HG03064 (cell line): Measurements from ENCODE around the gene STKLD1.

Source experiments
- ATAC-seq: cut with Tn5 transposase; IDR thresholded peaks from one replicate; pipeline ENCODE4 v1.9.1; 2021; ENCODE audit warnings: low read depth; ENCODE audit not compliant: unreplicated experiment

STKLD1 gene

DNA sequence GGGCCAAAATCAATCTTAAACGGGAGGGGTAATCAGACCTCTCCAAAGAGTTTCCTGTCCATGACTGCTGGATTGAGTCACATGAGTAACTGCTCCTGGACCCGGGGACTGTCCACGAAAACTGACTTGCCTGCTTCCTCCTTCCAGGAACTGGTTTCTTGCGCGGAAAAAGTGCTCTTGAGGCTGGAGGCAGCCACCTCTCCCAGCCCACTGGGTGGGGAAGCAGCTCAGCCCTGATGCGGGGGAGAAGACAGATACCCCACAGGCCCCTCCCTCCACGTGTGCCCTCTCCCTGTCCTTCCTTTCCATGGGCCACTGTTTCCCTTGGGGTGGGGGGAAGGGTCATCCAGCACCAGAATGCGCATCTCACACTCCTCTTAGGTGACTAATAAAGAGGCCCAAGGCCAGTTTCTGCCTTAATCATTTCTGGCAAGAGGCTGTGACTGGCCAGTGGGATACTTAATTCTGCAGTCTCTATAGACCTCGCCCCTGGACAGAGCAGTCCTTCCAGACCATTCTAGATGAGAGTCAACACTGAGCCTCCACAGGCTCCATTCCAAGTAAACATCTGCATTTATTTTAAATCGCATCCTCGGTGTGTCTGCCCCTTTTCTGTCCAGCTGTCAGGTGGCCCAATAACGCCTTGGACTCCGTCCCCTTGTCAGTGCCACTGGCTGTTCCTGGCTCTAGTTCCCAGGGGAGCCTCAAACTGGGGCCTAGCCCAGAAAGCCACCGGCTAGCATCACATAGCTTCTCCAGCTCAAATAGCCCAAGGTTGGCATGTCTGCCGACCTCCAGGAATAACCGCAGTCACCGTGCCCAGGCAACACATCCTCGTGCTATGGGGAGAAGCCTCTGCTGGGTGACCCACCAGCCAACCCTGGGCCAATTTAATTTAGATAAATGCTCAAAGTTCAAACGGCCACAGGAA lies 29.6 kb downstream of the STKLD1 start:
- no peak for ATAC-seq

GRCh38 chr9:133406480-133407307 lies 30.5 kb downstream of the STKLD1 start:
- ATAC-seq, result no peak

DNA sequence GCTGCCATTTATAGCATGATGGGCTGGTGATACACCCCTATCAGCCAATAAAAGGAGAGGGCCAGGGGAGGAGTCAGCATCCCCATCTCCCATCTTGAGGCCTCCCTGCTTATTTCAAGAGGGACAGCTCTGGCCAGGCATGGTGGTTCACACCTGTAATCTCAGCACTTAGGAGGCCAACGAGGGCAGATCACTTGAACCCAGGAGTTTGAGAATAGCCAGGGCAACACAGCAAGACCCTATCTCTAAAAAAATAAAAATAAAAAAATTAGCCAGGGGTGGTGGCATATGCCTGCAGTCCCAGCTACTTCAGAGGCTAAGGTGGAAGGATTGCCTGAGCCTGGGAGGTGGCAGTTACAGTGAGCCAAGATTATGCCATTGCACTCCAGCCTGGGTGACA lies 31.9 kb downstream of the STKLD1 start:
- ATAC-seq, result no peak

DNA sequence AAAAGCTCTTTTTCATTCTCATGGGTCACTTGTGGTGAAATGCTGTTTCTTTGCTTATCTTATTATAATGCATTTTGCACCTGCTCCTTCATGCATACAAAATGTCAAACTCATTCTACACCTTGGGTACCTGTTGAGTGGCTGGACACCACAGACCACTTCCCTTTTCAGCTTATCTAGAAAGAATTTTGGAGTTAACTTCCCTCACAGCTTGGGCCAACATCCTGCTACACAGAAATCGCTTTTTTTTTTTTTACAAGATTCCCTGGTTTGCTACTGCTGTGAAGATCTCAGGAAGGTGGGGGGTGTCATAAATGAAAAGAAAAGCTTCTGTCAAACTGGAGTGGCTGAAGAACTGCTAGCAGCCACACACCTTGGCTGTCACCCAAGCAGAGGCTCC lies 39.0 kb downstream of the STKLD1 start:
- no peak for ATAC-seq

GRCh38 chr9:133417541-133418461 lies 41.6 kb downstream of the STKLD1 start, which contains the start of gene REXO4:
TSS of gene REXO4 (minus strand) at chr9:133418010. CDS start at chr9:133417844, 166 bp downstream.
- peak; percentile 52 for ATAC-seq

DNA sequence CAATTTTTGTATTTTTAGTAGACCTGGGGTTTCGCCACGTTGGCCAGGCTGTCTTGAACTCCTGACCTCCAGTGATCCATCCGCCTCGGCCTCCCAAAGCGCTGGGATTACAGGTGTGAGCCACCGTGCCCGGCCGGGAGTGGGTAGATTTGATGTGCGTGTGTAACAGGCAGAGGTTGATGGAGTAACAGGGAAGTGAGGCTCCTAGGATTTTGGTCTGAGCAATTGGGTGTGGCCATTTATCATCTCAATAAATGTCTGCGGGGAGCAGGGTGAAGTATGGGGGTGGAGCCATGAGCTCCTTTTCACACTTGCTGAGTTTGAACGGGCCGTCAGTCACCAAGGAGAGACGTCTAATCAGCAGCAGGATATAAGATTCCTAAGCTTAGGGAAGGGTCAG lies 42.8 kb downstream of the STKLD1 start:
- ATAC-seq, result no peak

DNA sequence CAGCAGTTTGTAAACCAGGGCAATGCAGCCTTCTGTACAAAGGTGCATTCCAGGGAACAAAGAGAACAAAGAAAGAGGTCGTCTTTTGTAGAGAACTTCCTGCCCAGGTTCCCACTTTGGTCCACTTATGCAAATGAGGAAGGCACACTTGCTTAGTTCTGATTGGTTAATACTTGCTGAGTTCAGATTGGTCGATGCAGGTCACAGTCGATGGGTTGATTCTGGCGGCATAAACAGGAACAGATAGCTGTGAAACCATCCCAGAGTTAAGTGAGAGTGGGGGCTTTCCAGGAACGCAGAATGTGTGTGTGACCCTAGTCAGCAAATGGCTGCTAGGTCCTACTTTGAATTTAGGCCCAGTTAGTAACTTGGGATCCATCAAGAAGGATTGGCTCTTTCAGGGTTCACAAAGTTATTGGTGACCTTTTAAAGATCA lies 44.2 kb downstream of the STKLD1 start:
- ATAC-seq, result no peak

DNA sequence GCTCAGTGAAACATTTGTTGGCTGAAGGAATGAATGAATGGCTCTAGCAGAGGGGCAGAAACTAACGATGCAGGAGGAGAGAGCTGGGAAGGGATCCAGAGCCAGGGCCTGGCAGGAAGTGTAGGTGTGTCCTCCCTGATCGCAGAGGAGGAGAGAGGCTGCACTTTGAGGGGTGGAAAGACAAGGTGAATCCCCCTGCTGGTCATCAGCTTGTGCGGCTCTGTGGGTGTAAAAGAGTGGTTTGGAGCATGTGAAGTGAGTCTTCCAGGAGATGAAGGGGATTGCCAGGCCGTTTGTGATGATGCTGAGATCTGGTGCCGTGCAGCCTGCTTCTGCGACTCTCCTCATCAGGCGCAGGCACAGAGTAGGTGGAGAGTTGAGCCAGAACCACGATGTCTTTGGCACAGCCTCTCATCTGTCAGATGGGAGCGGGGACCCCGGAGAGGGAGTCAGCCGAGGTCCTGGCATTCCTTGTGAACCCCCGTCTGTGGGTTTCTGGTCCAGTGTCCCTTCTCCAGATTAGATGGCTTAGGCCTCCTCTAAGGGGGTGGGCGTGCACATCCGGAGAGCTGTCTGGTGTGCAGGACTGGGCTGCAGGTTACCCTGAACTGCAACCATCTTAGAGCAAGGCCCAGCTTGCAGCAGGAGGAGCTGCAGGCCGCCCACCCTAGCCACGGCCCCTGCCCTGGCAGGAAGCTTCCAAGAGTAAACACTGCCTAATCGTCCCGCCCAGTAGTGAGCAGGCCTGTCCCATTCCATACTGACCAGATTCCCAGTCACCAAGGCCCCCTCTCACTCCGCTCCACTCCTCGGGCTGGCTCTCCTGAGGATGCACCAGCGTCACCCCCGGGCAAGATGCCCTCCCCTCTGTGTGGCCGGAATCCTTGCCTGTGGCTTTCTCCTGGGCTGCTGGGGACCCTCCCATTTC lies 45.7 kb downstream of the STKLD1 start, which contains the start of gene ADAMTS13:
Gene ADAMTS13, plus strand, starts transcription at position 753 of the 928 bp plus-strand sequence. Its CDS starts 77 bp downstream, at position 830.
- ATAC-seq, result no peak

DNA sequence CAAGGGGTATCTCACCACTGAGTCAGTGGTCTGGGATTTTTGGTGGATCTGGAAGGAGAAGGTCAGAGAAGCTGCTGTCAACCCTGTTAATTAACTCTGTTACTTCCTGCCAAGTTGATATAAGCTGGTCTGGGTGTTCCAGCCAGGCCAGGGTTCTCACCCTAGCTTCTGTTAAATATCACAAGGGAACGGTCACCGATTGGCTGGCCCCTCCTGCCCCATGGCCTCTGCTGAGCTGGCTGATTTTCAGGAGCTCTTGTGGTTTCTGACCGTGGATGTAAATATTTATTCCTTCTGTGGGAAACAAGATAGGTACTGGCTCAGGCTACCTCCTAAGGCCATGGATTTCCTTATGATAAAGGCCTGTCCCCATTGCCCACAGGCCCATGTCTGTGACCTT lies 47.0 kb downstream of the STKLD1 start:
- ATAC-seq, result no peak

DNA sequence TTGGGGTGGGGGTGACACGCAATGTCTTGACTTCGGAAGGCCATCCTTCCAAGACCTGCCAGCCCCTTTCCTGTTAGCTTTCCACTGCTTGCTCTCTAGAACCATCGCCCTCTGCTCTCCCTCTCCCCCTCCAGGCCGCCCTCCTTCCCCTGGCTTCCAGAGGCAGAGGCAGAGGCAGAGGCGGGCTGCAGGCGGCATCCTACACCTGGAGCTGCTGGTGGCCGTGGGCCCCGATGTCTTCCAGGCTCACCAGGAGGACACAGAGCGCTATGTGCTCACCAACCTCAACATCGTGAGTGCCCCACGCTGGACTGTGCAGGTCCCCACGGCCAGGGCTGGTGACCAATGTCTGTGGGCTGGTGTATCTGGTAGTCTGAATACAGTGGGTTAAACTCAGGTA lies 48.0 kb downstream of the STKLD1 start:
- no peak for ATAC-seq

GRCh38 chr9:133425049-133425632 lies 49.0 kb downstream of the STKLD1 start:
- ATAC-seq, result no peak

- no peak for ATAC-seq
These were observed 49.8 kb downstream of the STKLD1 start for GRCh38 chr9:133426011-133426410.

DNA sequence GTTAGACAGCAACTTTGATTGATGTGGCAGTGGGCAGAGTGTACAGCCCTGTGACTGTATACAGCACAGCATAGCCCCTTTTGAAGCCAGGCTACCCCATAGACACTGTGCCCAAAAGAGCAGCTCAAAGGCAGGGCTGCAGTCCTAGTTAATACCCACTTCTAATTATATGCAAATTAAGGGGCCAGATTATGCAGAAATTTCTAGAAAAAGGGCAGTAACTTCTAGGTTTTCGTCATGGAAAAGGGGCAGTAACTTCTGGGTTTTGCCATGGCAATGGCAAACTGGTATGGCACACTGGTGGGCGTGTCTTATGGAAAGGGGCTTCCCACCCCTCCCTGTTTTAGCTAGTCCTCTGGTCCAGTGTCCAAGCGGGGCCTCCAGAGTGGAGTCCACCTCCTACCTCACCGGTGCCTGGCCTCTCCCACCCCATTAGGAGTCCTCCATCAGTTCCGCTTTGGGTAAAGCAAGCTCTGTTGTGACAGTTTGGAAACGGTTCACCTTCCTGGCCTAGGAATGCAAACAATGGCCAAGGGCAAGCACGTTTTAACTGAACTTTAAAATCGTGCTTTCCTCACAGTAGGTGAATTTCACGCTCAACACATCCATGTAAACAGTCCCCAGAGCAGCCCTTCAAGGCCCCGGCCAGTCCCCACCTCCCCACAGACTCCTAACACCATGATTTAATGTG lies 51.6 kb downstream of the STKLD1 start:
- no peak for ATAC-seq

DNA sequence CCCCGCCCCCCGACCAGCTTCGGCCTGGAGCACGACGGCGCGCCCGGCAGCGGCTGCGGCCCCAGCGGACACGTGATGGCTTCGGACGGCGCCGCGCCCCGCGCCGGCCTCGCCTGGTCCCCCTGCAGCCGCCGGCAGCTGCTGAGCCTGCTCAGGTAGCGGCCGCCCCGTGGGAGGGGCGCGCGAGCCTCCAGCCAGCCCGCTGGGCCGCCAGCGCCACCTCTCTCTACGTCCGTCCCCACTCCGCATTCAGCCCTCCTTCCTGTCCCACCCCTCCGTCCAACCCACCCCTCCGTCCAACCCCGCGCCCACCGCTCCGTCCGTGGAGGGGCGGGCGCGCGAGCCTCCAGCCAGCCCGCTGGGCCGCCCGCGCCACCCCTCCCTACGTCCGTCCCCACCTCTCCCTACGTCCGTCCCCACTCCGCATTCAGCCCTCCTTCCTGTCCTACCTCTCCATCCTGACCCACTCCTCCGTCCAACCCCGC lies 52.5 kb downstream of the STKLD1 start:
- ATAC-seq, result no peak

DNA sequence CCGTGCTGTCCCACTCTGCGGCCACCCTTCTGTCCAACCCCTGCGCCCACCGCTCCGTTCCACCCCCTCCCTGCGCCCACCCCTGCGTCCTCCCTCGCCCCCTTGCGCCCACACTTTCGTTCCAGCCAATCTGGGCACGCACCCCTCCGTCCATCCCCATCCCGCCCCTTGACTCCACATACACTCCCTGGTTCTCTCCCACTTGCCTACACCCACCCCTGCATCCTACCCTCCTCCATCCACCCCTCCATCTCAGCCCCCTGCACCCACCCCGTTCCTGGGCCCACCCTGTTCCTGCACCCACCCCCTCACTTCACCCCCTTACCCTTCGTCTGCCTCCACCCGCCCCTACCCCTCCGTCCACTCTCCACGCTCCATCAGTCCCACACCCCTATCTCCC lies 53.0 kb downstream of the STKLD1 start:
- no peak for ATAC-seq

DNA sequence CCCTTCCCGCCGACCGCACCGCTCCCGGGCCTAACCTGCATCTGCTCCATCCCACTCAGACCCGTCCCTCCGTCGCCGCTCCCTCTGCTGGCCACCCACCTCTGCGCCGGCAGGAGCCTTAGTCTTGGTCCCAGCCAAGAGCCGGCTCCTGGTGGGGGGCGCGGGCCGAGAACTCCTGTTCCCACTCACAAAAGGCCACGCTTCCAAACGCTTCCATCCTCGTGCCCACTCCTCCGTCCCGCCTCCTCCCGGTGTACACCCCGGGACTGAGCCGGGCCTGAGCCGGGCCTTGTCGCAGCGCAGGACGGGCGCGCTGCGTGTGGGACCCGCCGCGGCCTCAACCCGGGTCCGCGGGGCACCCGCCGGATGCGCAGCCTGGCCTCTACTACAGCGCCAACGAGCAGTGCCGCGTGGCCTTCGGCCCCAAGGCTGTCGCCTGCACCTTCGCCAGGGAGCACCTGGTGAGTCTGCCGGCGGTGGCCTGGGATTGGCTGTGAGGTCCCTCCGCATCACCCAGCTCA lies 53.5 kb downstream of the STKLD1 start:
- no peak for ATAC-seq

DNA sequence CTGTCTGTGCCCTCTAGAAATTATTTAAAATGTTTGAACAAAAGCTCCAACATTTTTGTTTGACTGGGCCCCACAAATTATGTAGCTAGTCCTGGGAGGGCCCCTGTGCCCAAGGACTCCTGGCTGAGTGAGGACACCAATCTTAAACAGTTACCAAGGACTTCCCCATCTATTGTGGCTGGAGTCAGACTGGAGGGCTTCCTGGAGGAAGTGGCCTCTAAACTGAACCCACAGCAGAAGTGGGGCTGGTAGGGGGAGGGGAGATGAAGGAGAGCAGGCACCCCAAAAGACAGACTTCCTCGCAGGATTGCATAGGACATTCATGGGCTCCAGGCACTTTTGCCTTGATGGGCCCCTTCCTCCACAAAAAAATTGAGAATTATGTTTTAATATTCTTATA lies 54.1 kb downstream of the STKLD1 start:
- ATAC-seq, result no peak

DNA sequence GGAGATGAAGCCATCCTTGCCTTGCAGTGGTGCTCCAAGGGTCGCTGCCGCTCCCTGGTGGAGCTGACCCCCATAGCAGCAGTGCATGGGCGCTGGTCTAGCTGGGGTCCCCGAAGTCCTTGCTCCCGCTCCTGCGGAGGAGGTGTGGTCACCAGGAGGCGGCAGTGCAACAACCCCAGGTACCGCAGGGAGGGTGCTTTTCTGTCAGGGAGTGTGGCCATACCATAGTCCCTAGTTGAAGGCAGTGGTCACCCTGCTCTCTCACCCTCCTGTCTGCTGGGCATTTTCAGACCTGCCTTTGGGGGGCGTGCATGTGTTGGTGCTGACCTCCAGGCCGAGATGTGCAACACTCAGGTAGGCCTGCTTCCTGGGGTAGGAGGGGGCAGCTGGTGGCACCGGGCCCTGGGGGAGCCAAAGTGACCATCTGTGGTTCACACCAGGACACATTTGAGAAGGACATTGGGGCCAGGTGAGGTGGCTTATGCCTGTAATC lies 57.2 kb downstream of the STKLD1 start:
- no peak for ATAC-seq
